ENCODE data around the gene PROSER3. TPM values are rescaled to one million over a fixed set of nuclear protein-coding genes. Genes with fewer than 3 reads are reported as not detected.
"Not testable (repeated sequence)": the region's sequence is repeated elsewhere in the genome, so short reads cannot be mapped to it uniquely, and the experiment has no call there.

Gene PROSER3
- total RNA-seq, 1 donor = 9.5 TPM

GRCh38 chr19:35722461-35722860 is 35.5 kb upstream of the PROSER3 start:
- TF ChIP-seq CTCF (IDR thresholded peaks at IDR 0.05; ENCODE audit: insufficient read depth, low read depth, low read length) = no peak
- no peak overlapping the region for H3K4me3 ChIP-seq (ENCODE audit: low read depth, low read length)
- DNase-seq (ENCODE audit: low read depth) = no peak

- no peak for TF ChIP-seq CTCF (IDR thresholded peaks at IDR 0.05; ENCODE audit: insufficient read depth, low read depth, low read length)
- DNase-seq (ENCODE audit: low read depth) = no peak
- H3K4me3 ChIP-seq (ENCODE audit: low read depth, low read length) = no peak overlapping the region
These were observed 35.1 kb upstream of the PROSER3 start for GRCh38 chr19:35722897-35723296.

GRCh38 chr19:35723671-35724070 is 34.3 kb upstream of the PROSER3 start:
- no peak for TF ChIP-seq CTCF (IDR thresholded peaks at IDR 0.05; ENCODE audit: insufficient read depth, low read depth, low read length)
- no peak overlapping the region for H3K4me3 ChIP-seq (ENCODE audit: low read depth, low read length)
- DNase-seq (ENCODE audit: low read depth) = no peak

- not testable (repeated sequence) for DNase-seq (ENCODE audit: low read depth); H3K4me3 ChIP-seq (ENCODE audit: low read depth, low read length)
These were observed 33.8 kb upstream of the PROSER3 start for GRCh38 chr19:35724132-35724531.

GRCh38 chr19:35724560-35724959 is 33.4 kb upstream of the PROSER3 start:
- no peak for DNase-seq (ENCODE audit: low read depth)
- no peak overlapping the region for H3K4me3 ChIP-seq (ENCODE audit: low read depth, low read length)
- TF ChIP-seq CTCF (IDR thresholded peaks at IDR 0.05; ENCODE audit: insufficient read depth, low read depth, low read length) = no peak

- TF ChIP-seq CTCF (IDR thresholded peaks at IDR 0.05; ENCODE audit: insufficient read depth, low read depth, low read length) = no peak
- no peak for DNase-seq (ENCODE audit: low read depth)
- no peak overlapping the region for H3K4me3 ChIP-seq (ENCODE audit: low read depth, low read length)
These were observed 32.6 kb upstream of the PROSER3 start for GRCh38 chr19:35725216-35725861.

- H3K4me3 ChIP-seq (ENCODE audit: low read depth, low read length) = no peak overlapping the region
- DNase-seq (ENCODE audit: low read depth) = no peak
- TF ChIP-seq CTCF (IDR thresholded peaks at IDR 0.05; ENCODE audit: insufficient read depth, low read depth, low read length) = no peak
These were observed 30.7 kb upstream of the PROSER3 start for GRCh38 chr19:35727053-35727955.
